K562 (cell line): ENCODE data around the gene HDLBP. TPM values are rescaled to one million over a fixed set of nuclear protein-coding genes. Genes with fewer than 3 reads are reported as not detected.

Source experiments
- ATAC-seq: fragments of 200-7000 bp; cut with Tn5 transposase; 3 replicates; pipeline ENCODE4 v1.9.1; 2020; ENCODE audit warnings: moderate library complexity
- BruUV-seq: library from RNA; stranded (reverse); fragments of 400-500 nt; replicated peaks from 2 replicates; lab custom pipeline; 2021; lab: Mats Ljungman, UMichigan
- CTCF ChIA-PET: fragments of 300-600 bp; formaldehyde crosslinking; extraction: SDS; loops from one replicate; lab custom pipeline; 2021; ENCODE audit warnings: low intra/inter-chr PET ratio; lab: Yijun Ruan, JAX
- POLR2A ChIA-PET: fragments of 300-600, 350-650 bp; sonication (Branson Sonifier 250); formaldehyde crosslinking; extraction: SDS; loops from one replicate; lab custom pipeline; 2021; ENCODE audit warnings: antibody characterized with exemption, inconsistent platforms; lab: Yijun Ruan, JAX
- DNase-seq, 4 experiments: peaks; one replicate each; pipeline versions ENCODE4 v3.0.0 to v3.0.0-alpha.2; 2011 to 2018; ENCODE audit warnings: low spot score in 3 of 4, mixed read lengths in 3 of 4; ENCODE audit errors: extremely low read depth in 1 of 4
- FAIRE-seq: peaks from 2 replicates; lab custom pipeline; 2011; peaks lifted over from hg19 to GRCh38; lab: Jason Lieb, UNC
- H2AFZ ChIP-seq: 2 replicates; pipeline ENCODE4 v1.6.0; 2011; ENCODE audit warnings: low read depth, low read length, control low read depth, inconsistent platforms
- H3K27ac ChIP-seq: fragments of 200-600 bp; 3 replicates; pipeline ENCODE4 v1.8.0; 2011; ENCODE audit warnings: low read depth, mild to moderate bottlenecking, control low read depth, inconsistent platforms, low read length, moderate library complexity, mixed read lengths; ENCODE audit errors: extremely low read depth
- H3K27me3 ChIP-seq, 2 experiments: fragments of 300-600 bp in 1 of 2; 2 replicates in 1 of 2; 3 replicates in 1 of 2; pipeline versions ENCODE4 v1.6.0 to v1.8.0; 2011; ENCODE audit warnings: inconsistent platforms in 2 of 2, low read length in 2 of 2, mild to moderate bottlenecking in 1 of 2, mixed read lengths in 1 of 2, moderate library complexity in 1 of 2; ENCODE audit not compliant: control insufficient read depth in 2 of 2, insufficient read depth in 2 of 2
- H3K36me3 ChIP-seq: fragments of 300-600 bp; 3 replicates; pipeline ENCODE4 v1.8.0; 2011; ENCODE audit warnings: mild to moderate bottlenecking, low read length, inconsistent platforms; ENCODE audit not compliant: control insufficient read depth, insufficient read depth
- H3K4me1 ChIP-seq, 2 experiments: fragments of 200-600 bp in 1 of 2; replicated peaks in 1 of 2; 2 replicates in 1 of 2; 3 replicates in 1 of 2; pipeline versions ENCODE4 v1.5.1 to v1.8.0; 2011; ENCODE audit warnings: inconsistent platforms in 2 of 2, low read length in 2 of 2, mild to moderate bottlenecking in 1 of 2, mixed read lengths in 1 of 2, moderate library complexity in 1 of 2; ENCODE audit not compliant: control insufficient read depth in 2 of 2, insufficient read depth in 2 of 2
- H3K4me2 ChIP-seq: 2 replicates; pipeline ENCODE4 v1.6.1; 2011; ENCODE audit warnings: low read length, control low read depth, inconsistent platforms, mixed read lengths; ENCODE audit not compliant: insufficient read depth
- H3K4me3 ChIP-seq: fragments of 200-600 bp; sonication (generic), shearing (Covaris generic); 2 replicates; pipeline ENCODE4 v1.5.1; 2016; ENCODE audit warnings: control low read depth, inconsistent platforms
- H3K79me2 ChIP-seq: fragments of 200-600 bp; 3 replicates; pipeline ENCODE4 v1.8.0; 2011; ENCODE audit warnings: low read length, inconsistent platforms; ENCODE audit not compliant: control insufficient read depth, insufficient read depth
- H3K9ac ChIP-seq, 2 experiments: 2 replicates each; pipeline versions ENCODE4 v1.6.0 to v1.6.1; 2011; ENCODE audit warnings: low read depth in 2 of 2, low read length in 2 of 2, control low read depth in 1 of 2, inconsistent platforms in 1 of 2, mild to moderate bottlenecking in 1 of 2, mixed read lengths in 1 of 2; ENCODE audit not compliant: insufficient read depth in 1 of 2
- H3K9me1 ChIP-seq: one replicate; pipeline ENCODE4 v1.6.0; 2011; ENCODE audit warnings: inconsistent platforms, mild to moderate bottlenecking, low read length, moderate library complexity; ENCODE audit not compliant: control insufficient read depth, insufficient read depth
- H3K9me3 ChIP-seq: replicated peaks from 2 replicates; pipeline ENCODE4 v1.5.1; 2011; ENCODE audit warnings: low read depth, low read length, inconsistent platforms; ENCODE audit not compliant: control insufficient read depth, insufficient read depth
- H4K20me1 ChIP-seq: replicated peaks from 2 replicates; pipeline ENCODE4 v1.6.1; 2011; ENCODE audit warnings: low read length, inconsistent platforms, mixed read lengths; ENCODE audit not compliant: control insufficient read depth, insufficient read depth
- BACH1 ChIP-seq: fragments of 200-800 bp; sonication (Bioruptor generic); IDR thresholded peaks from 2 replicates; pipeline ENCODE4 v1.6.1; 2016; ENCODE audit warnings: missing genetic modification characterization, missing compliant biosample characterization
- BRD4 ChIP-seq: fragments of 200-600 bp; sonication (generic); IDR thresholded peaks from 2 replicates; pipeline ENCODE4 v1.6.1; 2017; ENCODE audit warnings: inconsistent platforms
- CHD2 ChIP-seq: IDR thresholded peaks from 2 replicates; pipeline ENCODE4 v1.6.1; 2011; ENCODE audit warnings: low read depth, low read length
- DIDO1 ChIP-seq: fragments of 450-650 bp; IDR thresholded peaks from 2 replicates; pipeline ENCODE4 v1.6.1; 2016; ENCODE audit warnings: low read depth, missing biosample characterization, missing genetic modification characterization
- HOXB6 ChIP-seq: fragments of 250-450 bp; sonication (Bioruptor Pico); IDR thresholded peaks from 2 replicates; pipeline ENCODE4 v1.5.1; 2022; ENCODE audit warnings: mild to moderate bottlenecking, borderline replicate concordance
- POLR3A ChIP-seq: IDR thresholded peaks from 2 replicates; pipeline ENCODE4 v1.6.1; 2011; ENCODE audit warnings: borderline replicate concordance, mild to moderate bottlenecking, moderate library complexity; ENCODE audit not compliant: insufficient read length, insufficient read depth; ENCODE audit errors: extremely low read depth
- PURB ChIP-seq: sonication (generic); formaldehyde crosslinking; IDR thresholded peaks from 2 replicates; pipeline ENCODE4 v1.9.0; 2021; ENCODE audit warnings: low read depth, mild to moderate bottlenecking, missing genetic modification reagents
- ZNF133 ChIP-seq: fragments of 250-450 bp; sonication (Bioruptor Pico); IDR thresholded peaks from 2 replicates; pipeline ENCODE4 v1.4.0; 2020; ENCODE audit warnings: mild to moderate bottlenecking
- ZNF431 ChIP-seq: sonication (generic); formaldehyde crosslinking; IDR thresholded peaks from 2 replicates; pipeline ENCODE4 v1.8.0; 2022; ENCODE audit warnings: mild to moderate bottlenecking, missing genetic modification reagents
- WGBS: fragments of 100-300 bp; shearing (Covaris generic); methylation state at CpG from one replicate; pipeline ENCODE4 v1.1.6; 2016; ENCODE audit warnings: low coverage, mixed read lengths; ENCODE audit not compliant: insufficient coverage; ENCODE audit errors: missing lambda C conversion rate; 5-methylcytosine and 5-hydroxymethylcytosine counted together
- in situ Hi-C: fragments of 300-500 bp; cut with MboI; formaldehyde crosslinking; loops from 4 replicates; pipeline ENCODE4 v1.15.0; 2018; ENCODE audit warnings: inconsistent platforms, mixed read lengths
- intact Hi-C: fragments of 100-400 bp; cut with micrococcal nuclease; formaldehyde crosslinking; loops from 2 replicates; pipeline ENCODE4 v1.14.2; 2022
- polyA plus RNA-seq, 8 experiments: library from polyadenylated mRNA; depleted of rRNA in 4 of 8; stranded (reverse) in 5 of 8; unstranded in 3 of 8; fragments of >200 nt; fragmentation: Nextera tagmentation in 2 of 8; fragmentation: Illumina TruSeq in 1 of 8; extraction: Ambion mirVana in 2 of 8; extraction: Trizol in 1 of 8; gene quantifications; 2 replicates each; pipeline versions ENCODE4 v1.2.1 to v1.2.3, GENCODE V29; 2011 to 2014; ENCODE audit warnings: inconsistent platforms in 1 of 8, missing spikeins in 1 of 8
- total RNA-seq, 7 experiments: library from RNA; depleted of rRNA in 6 of 7; stranded (reverse); fragments of >200 nt in 6 of 7; fragmentation: Illumina TruSeq in 2 of 7; extraction: Trizol in 2 of 7; gene quantifications; 2 replicates each; pipeline versions ENCODE4 v1.2.1 to v1.2.3, GENCODE V29; 2011 to 2021; ENCODE audit warnings: low replicate concordance in 1 of 7
- TF ChIP-seq, protein P1 (sequence below): sonication (generic); formaldehyde crosslinking; IDR thresholded peaks from 2 replicates; pipeline ENCODE4 v1.8.1; 2023; ENCODE audit warnings: mild to moderate bottlenecking, missing genetic modification reagents
- TF ChIP-seq, protein P2 (sequence below): fragments of 450-650 bp; conservative IDR thresholded peaks from 2 replicates; pipeline ENCODE4 v1.6.1; 2016; ENCODE audit warnings: missing genetic modification characterization, low read depth, mild to moderate bottlenecking, missing compliant biosample characterization, moderate library complexity
- TF ChIP-seq, protein P3 (sequence below): conservative IDR thresholded peaks from 2 replicates; pipeline ENCODE4 v1.6.1; 2011; ENCODE audit warnings: low read depth, mild to moderate bottlenecking, low read length; ENCODE audit not compliant: control insufficient read depth

Gene HDLBP
- total and polyA plus RNA-seq, 9 of the 15 experiments (the other 6 are each of a cell fraction or from before 2014, with no cell fraction given) = 24.4 to 378 (median 146) TPM

DNA sequence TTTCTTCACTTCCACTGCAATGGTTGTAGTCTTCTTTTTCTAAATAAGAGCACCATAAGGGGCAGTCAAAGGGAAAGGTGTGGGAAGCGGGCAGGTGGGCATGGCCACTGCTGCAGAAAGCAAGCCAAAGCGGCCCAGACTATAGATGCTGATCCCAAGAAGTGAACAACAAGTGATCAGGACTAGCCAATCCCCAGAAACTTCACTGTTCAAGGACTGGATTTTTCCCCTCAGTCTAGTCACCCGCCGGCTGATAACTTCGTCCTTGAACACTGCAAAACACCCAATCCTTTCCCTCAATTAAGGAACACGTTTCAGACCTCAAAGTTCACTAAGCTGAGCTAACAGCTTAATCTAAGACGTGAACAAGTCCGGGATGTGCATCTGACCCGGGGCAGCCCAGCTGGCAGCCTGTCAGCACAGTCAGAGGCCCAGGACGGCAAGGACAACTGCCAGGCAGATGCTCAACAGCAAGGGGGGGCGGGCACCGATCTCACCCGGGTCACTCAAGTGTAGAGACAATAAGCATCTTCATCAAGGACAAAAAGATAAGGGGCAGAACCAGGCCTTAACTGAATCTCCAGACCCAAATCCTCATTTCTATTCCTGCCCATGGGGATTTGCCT, 59.8 kb downstream of the HDLBP start:
- no peaks in the 10 kb centered on the region for H3K79me2 ChIP-seq
- no peak for TF ChIP-seq BACH1 (tag)
- TF ChIP-seq, all 486 proteins: peak for 0
- no TSS peak for BruUV-seq
- H3K36me3 ChIP-seq = peaks cover 85% of the 10 kb centered on the region
- H3K4me3 ChIP-seq = no peak overlapping the region
- no peaks in the 10 kb centered on the region for H3K4me1 ChIP-seq
- POLR2A ChIA-PET = no interaction called here
- no peak for FAIRE-seq
- no peak for DNase-seq
- no peaks in the 10 kb centered on the region for H3K9me3 ChIP-seq
- in situ Hi-C loops = no loop called here
- intact Hi-C loops = no loop called here
- no peak overlapping the region for H3K27ac ChIP-seq
- WGBS = 91% methylated on average over 8 of the region's 13 CpGs
- CTCF ChIA-PET = no interaction called here
- H3K9me1 ChIP-seq = no peaks in the 10 kb centered on the region
- H4K20me1 ChIP-seq = no peaks in the 10 kb centered on the region; the same call in 1 of the 2 replicates
- no peaks in the 10 kb centered on the region for H3K27me3 ChIP-seq
- H3K9ac ChIP-seq = no peak overlapping the region
- no peak overlapping the region for H2AFZ ChIP-seq
- no peak for ATAC-seq
- no peak overlapping the region for H3K4me2 ChIP-seq

DNA sequence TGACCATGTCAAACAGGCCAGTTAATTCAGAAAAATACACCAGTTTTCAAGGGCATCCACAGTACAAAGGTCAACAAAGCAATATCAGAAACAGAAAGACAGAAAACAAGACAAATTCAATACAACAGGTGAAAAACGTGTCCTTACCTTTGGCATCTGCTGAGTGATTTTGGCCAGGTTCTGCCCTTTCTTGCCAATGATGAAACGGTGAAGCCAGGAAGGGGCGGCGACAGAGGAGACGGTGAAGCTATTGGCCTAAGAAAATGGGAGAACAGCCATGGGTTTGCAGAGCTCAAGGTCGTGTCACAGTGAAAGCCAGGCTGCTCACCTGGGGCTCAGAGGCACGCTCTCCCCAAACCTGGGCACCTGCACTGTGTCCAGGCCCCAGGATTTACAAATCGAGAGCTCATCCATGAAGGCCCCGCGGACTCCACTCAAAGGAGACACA, 60.5 kb downstream of the HDLBP start:
- no peak overlapping the region for H3K27ac ChIP-seq
- no peaks in the 10 kb centered on the region for H3K79me2 ChIP-seq
- WGBS = 92% methylated on average over 10 of the region's 10 CpGs
- no peaks in the 10 kb centered on the region for H3K4me1 ChIP-seq
- BruUV-seq = no TSS peak
- no peaks in the 10 kb centered on the region for H3K9me3 ChIP-seq
- POLR2A ChIA-PET = no interaction called here
- no peak overlapping the region for H2AFZ ChIP-seq
- H3K4me3 ChIP-seq = no peak overlapping the region
- DNase-seq = no peak
- H3K9me1 ChIP-seq = no peaks in the 10 kb centered on the region
- ATAC-seq = no peak
- H3K27me3 ChIP-seq = no peaks in the 10 kb centered on the region
- peaks cover 85% of the 10 kb centered on the region for H3K36me3 ChIP-seq
- intact Hi-C loops (no loop called here), in situ Hi-C loops (no loop called here)
- H3K4me2 ChIP-seq = no peak overlapping the region
- H3K9ac ChIP-seq = no peak overlapping the region
- no peak for FAIRE-seq
- H4K20me1 ChIP-seq = no peaks in the 10 kb centered on the region; the same call in 1 of the 2 replicates
- CTCF ChIA-PET = no interaction called here
- no peak for TF ChIP-seq ZNF431 (CRISPR knock-in tag)
- no peak for TF ChIP-seq CHD2
- no peak for TF ChIP-seq POLR3A
- TF ChIP-seq BRD4 = no peak
- TF ChIP-seq ZNF133 (CRISPR knock-in tag) = no peak
- no peak for TF ChIP-seq DIDO1 (tag)
- TF ChIP-seq, protein P1, sequence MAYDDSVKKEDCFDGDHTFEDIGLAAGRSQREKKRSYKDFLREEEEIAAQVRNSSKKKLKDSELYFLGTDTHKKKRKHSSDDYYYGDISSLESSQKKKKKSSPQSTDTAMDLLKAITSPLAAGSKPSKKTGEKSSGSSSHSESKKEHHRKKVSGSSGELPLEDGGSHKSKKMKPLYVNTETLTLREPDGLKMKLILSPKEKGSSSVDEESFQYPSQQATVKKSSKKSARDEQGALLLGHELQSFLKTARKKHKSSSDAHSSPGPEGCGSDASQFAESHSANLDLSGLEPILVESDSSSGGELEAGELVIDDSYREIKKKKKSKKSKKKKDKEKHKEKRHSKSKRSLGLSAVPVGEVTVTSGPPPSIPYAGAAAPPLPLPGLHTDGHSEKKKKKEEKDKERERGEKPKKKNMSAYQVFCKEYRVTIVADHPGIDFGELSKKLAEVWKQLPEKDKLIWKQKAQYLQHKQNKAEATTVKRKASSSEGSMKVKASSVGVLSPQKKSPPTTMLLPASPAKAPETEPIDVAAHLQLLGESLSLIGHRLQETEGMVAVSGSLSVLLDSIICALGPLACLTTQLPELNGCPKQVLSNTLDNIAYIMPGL (CRISPR knock-in tag) = no peak
- TF ChIP-seq HOXB6 = no peak
- no peak for TF ChIP-seq PURB (CRISPR knock-in tag)
- TF ChIP-seq, protein P2, sequence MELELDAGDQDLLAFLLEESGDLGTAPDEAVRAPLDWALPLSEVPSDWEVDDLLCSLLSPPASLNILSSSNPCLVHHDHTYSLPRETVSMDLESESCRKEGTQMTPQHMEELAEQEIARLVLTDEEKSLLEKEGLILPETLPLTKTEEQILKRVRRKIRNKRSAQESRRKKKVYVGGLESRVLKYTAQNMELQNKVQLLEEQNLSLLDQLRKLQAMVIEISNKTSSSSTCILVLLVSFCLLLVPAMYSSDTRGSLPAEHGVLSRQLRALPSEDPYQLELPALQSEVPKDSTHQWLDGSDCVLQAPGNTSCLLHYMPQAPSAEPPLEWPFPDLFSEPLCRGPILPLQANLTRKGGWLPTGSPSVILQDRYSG (tag) = no peak
- TF ChIP-seq, protein P3, sequence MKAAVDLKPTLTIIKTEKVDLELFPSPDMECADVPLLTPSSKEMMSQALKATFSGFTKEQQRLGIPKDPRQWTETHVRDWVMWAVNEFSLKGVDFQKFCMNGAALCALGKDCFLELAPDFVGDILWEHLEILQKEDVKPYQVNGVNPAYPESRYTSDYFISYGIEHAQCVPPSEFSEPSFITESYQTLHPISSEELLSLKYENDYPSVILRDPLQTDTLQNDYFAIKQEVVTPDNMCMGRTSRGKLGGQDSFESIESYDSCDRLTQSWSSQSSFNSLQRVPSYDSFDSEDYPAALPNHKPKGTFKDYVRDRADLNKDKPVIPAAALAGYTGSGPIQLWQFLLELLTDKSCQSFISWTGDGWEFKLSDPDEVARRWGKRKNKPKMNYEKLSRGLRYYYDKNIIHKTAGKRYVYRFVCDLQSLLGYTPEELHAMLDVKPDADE = no peak
